Measurements from ENCODE around the gene RGL2.

The RGL2 gene

DNA sequence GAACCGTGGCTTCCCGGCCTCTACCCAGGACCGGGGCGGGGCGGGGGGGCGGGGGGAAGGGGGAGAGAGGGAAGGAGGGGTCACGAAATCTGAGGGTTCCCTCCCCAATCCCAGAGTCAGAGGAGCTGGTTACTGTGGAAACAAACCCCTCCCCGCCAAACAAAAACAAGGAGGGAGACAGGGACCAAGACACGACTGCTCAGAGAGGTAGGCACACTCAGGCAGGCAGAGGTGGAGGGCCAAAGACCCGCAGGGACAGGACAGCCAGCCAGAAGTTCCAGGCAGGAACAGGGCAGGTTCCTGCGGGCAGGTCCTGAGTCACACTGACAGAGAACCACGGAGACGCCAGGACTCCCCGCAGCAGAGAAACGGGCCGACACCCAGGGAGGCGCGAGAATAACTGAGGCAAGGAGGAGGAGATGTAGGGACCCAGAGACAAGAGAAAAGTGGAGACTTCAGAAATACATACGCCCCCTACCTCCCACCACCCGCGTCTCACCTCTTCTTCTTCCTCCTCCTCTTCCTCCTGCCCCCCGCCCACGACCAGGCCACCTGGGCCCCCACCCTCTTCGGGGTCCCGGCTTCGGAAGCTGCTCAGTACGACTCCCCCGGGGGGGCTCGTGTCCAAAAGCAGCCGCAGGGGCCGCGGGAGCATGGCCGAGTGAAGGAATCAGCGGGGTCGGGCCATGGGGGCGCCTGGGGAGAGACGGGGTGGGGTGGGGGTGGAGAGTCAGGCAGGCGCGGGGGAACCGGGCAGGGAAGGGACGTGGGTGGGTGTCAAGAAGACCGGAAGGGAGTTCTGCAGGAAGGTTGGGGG is 578 bp downstream of the RGL2 start:
- H3K27me3 ChIP-seq (replicated peaks) = no peaks in the 10 kb centered on the region
- in situ Hi-C loops (cut with HindIII; ENCODE audit: low pct_ligation_motif_present, low sequenced_read_pairs) = no loop called here
- H3K27ac ChIP-seq = peak overlapping the region; percentile 92
- DNase-seq = peak; percentile 85
- peak overlapping the region; percentile 88 for H3K4me3 ChIP-seq (ENCODE audit: low read depth, low read length)
- peaks cover 36% of the 10 kb centered on the region for H3K36me3 ChIP-seq (replicated peaks)
- TF ChIP-seq, protein P1, sequence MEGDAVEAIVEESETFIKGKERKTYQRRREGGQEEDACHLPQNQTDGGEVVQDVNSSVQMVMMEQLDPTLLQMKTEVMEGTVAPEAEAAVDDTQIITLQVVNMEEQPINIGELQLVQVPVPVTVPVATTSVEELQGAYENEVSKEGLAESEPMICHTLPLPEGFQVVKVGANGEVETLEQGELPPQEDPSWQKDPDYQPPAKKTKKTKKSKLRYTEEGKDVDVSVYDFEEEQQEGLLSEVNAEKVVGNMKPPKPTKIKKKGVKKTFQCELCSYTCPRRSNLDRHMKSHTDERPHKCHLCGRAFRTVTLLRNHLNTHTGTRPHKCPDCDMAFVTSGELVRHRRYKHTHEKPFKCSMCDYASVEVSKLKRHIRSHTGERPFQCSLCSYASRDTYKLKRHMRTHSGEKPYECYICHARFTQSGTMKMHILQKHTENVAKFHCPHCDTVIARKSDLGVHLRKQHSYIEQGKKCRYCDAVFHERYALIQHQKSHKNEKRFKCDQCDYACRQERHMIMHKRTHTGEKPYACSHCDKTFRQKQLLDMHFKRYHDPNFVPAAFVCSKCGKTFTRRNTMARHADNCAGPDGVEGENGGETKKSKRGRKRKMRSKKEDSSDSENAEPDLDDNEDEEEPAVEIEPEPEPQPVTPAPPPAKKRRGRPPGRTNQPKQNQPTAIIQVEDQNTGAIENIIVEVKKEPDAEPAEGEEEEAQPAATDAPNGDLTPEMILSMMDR (IDR thresholded peaks at IDR 0.05; ENCODE audit: low read depth, low read length, missing control alignments) = no peak

DNA sequence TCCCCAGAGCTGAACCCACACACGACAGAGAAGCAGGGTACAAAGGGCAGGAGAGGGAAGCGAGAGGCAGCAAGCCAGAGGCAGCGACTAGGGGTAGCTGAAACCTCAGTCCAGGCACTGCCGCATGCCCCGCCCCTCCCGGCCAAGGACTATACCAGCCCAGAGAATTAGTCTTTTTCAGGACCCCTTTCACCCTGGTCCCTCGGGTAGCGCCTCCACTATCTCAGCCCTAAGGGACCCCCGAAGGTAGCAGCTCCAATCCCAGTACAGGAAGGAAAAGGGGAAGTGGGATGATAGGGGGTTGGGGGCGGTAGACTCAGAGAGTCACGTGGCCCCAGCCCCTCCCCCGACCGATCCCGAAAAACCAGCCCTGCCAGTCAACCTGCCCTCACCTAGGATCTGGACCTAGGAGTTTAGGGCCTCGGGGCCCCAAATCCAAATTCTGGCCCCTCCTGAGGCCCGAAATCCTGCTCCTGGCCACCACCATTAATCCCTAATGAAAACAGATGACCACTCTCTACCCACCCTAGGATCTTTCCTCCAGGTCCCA is 1.3 kb downstream of the RGL2 start:
- in situ Hi-C loops (cut with HindIII; ENCODE audit: low pct_ligation_motif_present, low sequenced_read_pairs) = no loop called here
- Histone ChIP-seq H3K4me3 (ENCODE audit: low read depth, low read length) (peak overlapping the region; percentile 88), H3K27ac (peak overlapping the region; percentile 61), H3K36me3 (replicated peaks) (peaks cover 33% of the 10 kb centered on the region), H3K27me3 (replicated peaks) (no peaks in the 10 kb centered on the region)
- TF ChIP-seq, protein P1 (IDR thresholded peaks at IDR 0.05; ENCODE audit: low read depth, low read length, missing control alignments) = no peak
- DNase-seq = no peak

DNA sequence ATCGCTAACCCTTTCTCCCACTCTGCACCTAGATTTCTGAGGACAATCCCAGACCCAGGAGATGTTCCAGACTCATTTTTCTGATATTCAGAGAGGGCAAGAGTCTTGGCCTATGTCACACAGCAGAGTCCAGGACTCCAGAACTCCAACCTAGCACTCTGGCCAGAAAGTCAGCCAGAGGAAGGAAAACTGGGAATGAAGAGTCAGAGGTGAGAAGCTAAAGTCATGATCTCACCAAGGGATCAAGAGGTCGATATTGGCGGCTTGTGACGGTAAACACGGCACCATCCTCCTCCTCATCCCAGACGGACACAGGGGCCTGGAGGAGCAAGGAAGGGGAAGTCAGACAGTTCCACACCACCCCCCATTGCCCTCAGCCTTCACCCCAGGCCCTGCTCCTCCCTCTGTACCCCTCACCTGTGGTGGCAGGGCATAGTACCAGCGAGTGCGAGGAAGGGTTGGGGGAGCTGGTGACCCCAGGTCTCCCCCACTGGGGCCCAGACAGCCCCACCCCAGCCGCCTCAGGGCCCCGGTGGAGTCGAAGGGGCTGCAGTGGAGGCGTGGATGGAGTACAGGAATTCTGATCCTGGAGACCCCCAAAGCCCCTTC is 1.8 kb downstream of the RGL2 start:
- DNase-seq = no peak
- in situ Hi-C loops (cut with HindIII; ENCODE audit: low pct_ligation_motif_present, low sequenced_read_pairs) = no loop called here
- Histone ChIP-seq H3K4me3 (ENCODE audit: low read depth, low read length) (peak overlapping the region; percentile 88), H3K36me3 (replicated peaks) (peaks cover 35% of the 10 kb centered on the region), H3K27ac (no peak overlapping the region), H3K27me3 (replicated peaks) (no peaks in the 10 kb centered on the region)
- TF ChIP-seq, protein P1 (IDR thresholded peaks at IDR 0.05; ENCODE audit: low read depth, low read length, missing control alignments) = no peak

DNA sequence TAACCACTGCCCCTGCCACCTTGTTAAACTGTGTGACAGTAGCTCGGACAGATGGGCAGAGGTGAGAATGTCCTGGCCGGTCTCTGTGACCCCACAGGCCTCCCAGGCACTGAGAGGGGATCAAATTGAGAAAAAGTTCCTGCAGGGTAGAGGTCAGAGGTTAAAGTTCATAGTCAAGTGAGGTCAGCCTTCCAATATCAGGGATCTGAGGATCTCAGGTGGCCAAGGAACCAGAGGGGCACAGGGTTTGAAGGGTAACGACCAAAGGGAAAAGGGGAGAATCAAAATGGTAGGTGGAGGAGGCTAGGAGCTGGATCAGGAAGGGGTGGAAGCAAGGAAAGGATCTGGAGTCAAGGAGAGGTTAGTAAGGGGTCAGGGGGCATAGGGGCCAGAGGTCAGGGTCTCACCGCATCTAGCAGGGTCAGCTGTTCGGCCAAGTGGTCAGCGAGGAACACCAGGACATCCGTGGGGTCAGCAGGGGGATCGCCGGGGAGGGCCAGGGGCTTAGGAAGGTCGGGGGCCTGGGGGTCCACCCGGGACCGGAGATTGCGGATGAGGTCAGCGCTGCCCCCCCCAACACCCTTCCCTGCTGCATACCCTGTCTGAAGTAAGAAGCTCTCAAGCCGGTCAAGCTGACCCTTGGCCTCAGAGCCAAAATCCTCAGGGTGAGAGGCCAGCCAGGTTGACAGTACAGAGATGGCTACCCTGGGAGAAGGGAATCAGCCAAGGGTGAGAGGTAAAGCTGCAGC is 2.9 kb downstream of the RGL2 start:
- no peak overlapping the region for H3K4me3 ChIP-seq (ENCODE audit: low read depth, low read length)
- in situ Hi-C loops (cut with HindIII; ENCODE audit: low pct_ligation_motif_present, low sequenced_read_pairs) = no loop called here
- H3K27ac ChIP-seq = no peak overlapping the region
- peaks cover 38% of the 10 kb centered on the region for H3K36me3 ChIP-seq (replicated peaks)
- TF ChIP-seq, protein P1 (IDR thresholded peaks at IDR 0.05; ENCODE audit: low read depth, low read length, missing control alignments) = no peak
- no peaks in the 10 kb centered on the region for H3K27me3 ChIP-seq (replicated peaks)
- DNase-seq = no peak

DNA sequence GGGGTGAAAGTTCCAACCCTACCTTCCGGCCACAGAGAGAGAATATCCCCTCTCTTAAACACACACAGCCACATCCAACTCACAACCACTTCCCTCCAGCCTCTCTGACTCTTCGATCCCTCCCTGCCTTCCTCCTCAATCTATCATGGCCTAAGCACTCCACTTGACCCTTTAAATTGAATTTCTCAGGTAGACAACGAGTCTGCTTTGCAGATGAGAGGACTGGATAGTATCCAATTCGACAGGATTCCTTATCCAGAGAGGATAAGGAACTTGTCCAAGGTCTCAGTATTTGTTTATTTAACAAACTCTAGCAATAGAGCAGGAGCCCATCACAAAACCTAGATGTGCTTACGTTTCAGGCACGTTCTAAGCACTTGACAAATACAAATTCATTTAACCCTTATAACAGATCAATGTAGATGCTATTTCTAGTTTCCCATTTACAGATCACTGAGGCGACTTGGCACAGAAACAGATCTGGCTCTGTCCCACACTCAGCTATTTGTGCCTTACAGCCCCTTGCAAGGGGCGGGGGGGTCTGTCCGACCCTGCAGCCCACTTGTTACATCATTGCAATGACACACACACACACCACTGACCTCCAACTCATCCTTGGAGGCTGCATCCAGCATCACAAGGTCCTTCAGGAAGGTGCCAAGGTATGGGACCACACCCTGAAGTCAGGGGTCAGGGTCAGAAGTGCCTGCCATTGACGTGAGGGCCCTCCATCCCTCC is 4.5 kb downstream of the RGL2 start:
- Histone ChIP-seq H3K27ac (no peak overlapping the region), H3K27me3 (replicated peaks) (no peaks in the 10 kb centered on the region), H3K4me3 (ENCODE audit: low read depth, low read length) (no peak overlapping the region), H3K36me3 (replicated peaks) (peaks cover 39% of the 10 kb centered on the region)
- TF ChIP-seq, protein P1 (IDR thresholded peaks at IDR 0.05; ENCODE audit: low read depth, low read length, missing control alignments) = no peak
- DNase-seq = no peak
- in situ Hi-C loops (cut with HindIII; ENCODE audit: low pct_ligation_motif_present, low sequenced_read_pairs) = no loop called here
